Hippocampal formation (tissue), 2 donors: ENCODE data around the gene TTC21B.
A peak's percentile ranks its signal among the peaks of the same experiment; 100 is the strongest.

Source experiments
- DNase-seq, 2 donors: peaks; one replicate each; lab custom pipeline; 2025; lab: John Stamatoyannopoulos, UW

Gene TTC21B

DNA sequence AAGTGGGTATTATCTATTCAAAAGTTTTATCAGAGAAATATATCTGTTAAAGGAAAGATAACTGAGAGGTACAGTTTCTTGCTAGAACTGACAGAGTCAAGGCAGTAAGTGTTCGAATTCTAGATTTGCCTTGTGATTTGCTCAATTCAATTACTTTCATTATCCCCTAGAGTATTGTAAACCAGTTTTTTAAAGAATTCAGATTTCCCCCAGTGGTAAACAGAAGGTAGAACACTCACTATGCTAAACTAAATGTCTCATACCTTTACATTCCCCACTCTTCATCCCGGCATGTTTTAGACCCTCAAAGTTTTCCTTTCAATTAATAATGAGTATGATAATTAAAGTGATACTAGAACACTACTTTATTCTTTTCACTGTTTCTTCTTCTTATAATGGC, 28.6 kb downstream of the TTC21B start:
- no peak for DNase-seq

DNA sequence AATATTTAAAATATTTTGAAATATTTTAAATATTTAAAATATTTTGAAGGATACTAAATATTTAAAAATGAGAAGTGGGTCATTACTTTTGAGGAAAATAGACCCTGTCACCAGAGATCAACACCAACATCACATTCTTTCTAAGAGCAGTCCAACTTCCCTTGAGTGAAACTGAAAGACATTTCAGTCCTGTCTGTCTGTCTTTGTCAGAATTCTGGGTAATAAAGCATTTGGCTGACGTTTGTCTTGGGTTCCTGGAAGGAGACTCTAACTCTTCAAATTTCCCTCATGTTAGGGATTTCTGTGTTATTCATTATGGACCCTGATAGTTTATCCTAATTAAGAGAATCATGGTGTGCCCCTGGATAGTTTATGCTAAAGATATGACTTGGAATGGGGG, 32.8 kb downstream of the TTC21B start:
- no peak for DNase-seq

DNA sequence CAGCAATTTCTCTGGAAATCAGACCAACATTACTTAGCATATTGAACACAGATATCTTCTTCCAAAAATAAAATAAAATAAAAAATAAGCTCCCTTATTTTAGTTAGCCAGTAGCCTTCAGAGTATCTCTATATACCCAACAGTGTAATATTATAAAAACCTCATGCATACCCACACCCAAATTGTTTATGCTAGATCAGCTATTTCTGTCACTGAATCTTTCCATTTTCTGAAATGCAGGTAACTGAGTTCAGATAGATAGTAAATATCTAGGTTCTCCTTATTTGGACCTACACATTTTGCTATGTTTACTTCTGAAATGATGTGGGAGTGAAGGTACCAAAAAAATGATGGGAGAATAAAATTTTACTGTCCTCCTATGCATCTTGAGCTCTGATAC, 39.9 kb downstream of the TTC21B start:
- DNase-seq = no peak

DNA sequence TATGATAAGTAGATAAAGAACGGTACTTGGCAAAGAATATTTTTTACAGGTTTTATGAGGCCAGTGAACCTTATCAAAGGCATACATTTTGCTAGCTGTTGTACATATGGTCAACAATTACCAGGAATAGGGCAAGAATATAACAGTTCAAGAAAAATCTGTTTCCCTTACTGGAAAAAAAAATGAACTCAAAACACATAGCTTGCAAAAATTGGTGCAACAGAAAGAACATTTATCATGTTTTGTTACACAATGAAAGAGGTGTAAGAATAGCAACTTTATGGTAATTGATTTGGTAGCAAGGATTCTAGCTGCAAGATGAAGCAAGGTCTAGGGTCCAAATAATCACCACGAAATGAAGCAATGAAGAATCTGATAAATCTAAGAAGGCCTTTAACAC, 41.6 kb downstream of the TTC21B start:
- no peak for DNase-seq

DNA sequence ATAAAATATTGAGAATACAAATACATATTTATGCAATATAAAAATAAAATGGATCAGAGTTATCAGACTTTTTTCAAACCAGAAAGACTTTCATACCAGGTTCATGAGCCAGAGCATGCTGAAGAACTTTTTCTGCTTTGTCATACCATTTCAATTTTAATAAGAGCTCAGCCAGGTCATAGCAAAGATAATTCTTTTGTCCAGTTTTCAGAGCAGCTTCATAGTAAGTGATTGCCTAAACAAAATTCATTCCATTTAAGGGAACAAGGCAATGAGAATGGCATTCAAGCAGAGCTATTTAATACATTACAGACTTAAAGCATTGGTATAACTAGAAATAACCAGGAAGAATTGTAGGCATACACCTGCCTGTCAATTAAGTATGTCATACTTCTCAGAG, 42.3 kb downstream of the TTC21B start:
- no peak for DNase-seq

DNA sequence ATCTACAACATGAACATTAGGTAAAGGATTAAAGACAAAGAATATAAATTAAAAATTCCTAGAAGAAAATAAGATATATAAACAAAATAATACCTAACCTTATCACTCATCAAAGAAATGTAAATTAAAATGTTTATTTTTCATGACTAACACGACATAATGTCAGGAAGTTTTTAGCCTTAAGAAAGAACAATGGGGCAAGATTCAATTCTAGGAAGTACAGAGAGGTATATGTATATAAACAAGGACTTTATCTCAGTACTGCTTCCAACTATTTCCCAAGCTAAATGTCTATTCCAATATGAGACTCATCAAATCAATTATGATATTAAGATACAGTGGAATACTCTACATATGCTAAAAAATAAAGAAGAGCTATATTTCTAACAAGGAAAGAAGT, 44.1 kb downstream of the TTC21B start:
- no peak for DNase-seq

DNA sequence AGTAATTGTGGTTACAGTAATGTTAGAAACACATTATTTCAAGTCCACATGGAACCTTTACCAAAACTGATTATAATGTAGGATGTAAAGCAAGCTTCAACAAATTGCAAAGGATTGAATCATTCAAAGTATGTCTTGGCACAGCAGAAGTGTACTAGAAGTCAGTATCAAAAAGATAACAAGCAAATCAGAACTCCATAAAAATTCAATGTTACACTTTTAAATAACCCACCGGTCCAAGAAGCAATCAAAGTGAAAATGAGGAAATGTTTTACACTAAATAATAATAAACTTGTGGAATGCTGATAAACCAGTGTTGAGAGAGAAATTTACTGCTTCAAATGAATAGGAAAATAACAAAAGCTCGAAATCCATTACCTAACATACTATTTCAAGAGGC, 47.7 kb downstream of the TTC21B start:
- no peak for DNase-seq

DNA sequence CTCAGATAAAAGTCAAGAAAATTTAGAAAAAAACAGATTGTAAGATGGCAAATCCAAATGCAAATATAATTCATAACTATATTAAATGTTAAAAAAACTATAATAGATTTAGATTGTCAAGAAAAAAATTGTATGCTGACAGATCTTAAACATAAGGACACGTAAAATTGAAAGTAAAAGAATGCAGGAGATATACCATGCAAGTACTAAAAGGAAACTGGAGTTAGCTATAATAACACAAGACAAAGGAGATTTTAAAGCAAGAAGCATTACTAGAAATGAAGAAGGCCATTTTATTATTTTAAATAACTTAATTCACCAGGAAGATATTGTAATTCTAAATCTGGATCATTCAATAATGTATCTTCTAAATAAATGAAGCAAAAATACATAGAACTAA, 48.3 kb downstream of the TTC21B start:
- DNase-seq = no peak

DNA sequence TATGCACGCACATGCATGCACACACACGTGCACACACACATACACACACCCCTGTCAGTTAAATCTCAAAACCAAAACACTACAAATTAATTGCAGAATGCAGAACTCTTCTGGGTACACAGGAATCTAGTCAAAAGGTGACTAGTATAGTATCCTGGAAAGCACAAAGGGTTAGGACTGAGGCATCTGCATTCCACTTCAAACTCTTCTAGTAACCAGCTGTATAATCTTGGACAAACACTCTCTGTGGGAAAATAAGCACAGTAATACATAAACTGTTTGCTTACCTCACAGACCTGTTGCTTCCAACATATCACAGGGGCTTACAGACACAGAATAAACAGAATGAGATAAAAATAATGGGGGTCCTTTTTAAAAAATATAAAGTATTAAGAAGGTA, 49.1 kb downstream of the TTC21B start:
- no peak for DNase-seq

DNA sequence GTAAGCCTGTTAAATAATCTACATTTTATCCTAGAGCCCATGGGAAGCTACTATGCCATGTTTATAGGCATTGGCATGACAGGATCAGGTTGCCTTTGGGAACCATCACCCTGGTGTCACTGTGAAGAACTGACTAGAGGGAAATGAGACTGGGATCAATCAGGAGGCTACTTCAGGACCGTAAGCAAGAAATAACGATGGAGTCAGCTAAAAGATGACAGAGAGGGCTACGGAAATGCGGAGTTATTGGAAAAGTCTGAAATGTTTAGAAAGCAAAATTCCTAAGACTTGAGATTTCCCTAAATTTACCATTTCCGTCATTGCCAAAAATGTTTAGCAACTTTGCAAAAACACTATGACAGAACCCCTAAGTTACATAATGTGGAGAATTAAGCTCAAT, 50.2 kb downstream of the TTC21B start:
- no peak for DNase-seq

DNA sequence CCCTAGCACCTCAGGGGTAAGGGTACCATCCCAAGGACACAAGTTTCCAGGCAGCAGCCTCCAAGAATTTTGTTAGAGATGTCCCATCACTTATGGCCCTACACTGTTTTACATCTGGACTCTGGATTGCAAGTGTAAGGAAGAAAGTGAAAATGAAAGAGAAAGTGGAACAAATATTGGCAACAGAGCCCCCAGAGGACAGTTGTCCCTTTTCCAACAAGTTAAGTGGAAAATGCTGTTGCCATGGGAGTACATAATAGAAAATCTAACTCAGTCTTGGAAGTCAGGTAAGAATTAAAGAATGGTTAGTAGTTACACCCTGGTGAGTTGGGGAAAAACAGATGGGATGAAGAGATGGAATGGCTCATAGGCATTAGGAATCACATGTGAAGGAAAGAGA, 50.6 kb downstream of the TTC21B start:
- DNase-seq = no peak

DNA sequence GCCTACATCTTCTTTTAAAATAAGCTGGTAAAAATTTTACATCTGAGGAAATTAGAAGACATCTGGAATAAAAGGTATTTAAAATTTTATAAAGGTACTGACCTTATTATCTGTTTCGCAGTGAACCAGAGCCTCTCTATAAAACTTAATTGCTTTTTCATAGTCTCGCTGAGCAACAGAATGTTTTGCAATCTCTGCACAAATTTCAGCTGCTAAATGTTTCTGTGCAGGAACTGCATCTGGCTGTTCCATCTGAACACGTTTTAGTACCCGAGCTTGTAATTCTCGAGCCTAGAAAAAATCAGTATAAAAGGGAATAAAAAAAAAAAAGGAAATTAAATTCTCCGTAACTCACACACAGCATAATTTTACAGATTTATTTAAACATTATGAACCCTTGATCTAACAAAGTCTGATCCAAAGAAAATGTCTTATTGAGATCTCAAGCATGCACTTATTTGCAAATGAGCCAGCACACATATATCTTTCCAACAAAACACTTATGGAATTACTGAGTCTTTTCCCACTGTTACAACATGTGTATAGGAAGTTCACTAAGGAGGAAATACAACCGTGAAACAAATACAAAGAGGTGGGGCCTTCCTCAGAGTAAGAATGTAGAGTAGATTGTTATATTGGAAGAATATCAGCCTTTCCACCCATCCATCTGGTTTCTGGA, 51.8 kb downstream of the TTC21B start:
- DNase-seq = peak in 1 of 2 donors; percentile 27

DNA sequence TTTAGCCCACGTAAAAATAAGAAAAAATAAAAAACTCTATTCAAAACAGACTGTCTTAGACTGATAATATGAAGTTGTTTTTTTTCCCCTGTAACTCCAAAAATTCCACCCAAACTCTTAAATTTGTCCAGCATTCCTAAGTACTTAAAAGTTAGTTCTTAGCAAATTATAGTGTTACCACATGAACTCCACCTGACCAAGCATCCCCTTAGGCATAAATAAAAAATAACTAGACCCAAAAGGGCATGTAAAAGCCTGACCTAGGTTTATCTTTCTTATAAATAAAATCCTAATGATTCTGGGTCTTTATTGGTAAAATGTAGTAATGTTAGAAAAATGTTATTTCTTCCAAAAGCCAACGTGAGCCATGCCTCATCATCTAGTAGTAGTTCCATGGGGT, 54.3 kb downstream of the TTC21B start:
- no peak for DNase-seq

DNA sequence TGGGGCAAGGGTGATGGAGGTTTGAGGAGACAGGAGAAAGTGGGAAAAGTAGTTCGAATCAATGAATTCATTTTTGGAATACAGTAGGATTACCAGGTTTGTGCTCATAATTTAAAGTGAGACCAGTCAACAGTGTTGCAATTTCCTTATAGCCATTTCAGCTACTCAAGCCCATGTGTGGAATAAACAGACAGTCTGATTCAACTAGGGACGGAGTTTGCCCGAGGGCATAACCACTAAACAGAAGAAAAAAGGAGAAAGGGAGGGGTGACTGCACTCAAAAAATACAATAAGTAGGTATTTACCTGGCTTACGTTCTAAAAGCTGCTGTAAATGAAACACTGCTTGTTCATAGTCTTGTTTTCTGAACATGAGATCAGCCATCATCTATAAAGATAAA, 55.2 kb downstream of the TTC21B start:
- no peak for DNase-seq

DNA sequence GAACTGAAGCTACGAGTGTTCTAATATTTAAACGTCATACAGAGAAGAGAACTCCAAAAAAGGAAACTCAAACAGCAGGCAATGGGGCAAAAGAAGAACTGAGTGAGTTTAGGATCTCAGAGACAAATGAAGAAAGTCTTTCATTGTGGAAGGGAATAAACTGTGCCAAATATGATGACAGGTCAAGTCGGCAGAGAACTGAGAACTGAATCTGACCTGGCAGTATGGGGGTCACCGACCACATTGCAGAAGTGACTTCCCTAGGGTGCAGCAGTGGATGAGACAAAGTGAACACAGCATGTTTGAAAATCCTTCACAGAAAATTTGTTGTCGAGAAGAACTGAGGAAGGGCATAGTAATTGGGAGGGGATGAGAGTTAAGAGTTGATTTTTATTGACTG, 55.9 kb downstream of the TTC21B start:
- DNase-seq = no peak

DNA sequence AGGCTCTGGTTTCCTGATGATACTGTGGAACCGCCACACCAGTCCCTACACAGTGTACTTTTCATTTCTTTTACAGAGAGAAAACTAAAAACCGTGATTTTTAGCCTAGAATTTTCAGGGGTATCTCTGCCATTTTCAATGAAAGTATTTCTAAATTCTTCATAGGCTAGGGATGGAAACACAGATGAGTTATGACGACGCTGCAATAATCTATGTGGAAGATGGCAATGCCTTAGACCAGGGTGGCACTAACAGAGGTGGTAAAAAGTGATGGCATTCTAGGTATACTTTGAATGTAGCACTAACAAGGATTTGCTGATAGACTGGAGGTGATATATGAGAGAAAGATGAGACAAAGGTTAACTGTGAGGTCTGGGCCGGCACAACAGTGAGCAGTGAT, 56.5 kb downstream of the TTC21B start:
- no peak for DNase-seq

DNA sequence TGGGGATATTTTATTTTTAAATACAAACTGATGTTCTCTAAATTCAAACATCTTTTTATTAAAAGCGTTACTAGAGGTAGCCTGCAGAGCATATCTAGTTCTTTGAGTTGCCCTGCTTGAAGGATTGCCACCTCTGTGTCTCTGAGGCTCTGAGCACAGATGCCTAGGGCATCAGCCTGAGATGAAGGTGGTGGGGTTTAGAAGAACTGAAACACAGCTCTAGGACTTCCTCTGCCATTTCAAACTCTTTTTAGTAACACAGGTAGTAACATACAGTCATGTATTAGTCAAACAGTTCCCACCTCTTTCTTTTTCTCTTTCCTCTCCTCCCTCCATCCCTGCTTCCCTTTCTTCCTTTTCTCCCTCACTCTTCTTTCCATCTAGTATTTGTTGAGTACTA, 57.6 kb downstream of the TTC21B start:
- DNase-seq = no peak

DNA sequence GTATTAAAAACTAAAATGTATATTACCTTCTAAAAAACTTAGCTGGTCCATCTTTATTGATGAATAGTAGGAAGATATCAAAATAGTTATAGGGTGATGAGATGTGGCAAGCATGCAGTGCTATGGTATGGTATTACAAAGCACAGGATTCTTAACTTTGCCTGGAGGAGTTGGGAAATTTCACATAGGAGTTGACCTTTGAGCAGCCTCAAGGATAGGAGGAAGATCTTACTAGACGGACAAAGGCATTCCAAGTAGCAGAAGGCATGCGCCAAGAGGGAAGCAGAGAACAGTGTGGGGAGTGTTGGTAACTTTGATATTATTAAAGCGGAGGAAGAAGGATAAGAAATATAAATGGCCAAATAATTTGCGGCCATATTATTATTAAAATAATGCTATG, 60.0 kb downstream of the TTC21B start:
- DNase-seq = no peak

DNA sequence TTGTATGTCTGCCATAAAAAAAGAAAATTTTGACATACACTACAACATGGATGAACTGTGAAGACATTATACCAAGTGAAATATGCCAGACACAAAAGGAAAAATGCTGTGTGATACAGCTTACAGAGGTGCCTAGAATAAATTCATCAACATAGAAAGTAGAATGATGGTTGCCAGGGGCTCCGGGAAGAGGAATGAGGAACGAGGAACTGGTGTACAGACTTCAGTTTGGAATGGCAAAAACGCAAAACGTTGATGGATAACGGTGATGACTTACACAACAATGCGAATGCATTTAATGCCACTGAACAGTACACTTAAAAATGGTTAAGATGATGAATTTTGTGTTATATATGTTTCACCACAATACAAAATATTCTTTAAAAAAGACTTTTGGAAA, 61.0 kb downstream of the TTC21B start:
- DNase-seq = no peak

DNA sequence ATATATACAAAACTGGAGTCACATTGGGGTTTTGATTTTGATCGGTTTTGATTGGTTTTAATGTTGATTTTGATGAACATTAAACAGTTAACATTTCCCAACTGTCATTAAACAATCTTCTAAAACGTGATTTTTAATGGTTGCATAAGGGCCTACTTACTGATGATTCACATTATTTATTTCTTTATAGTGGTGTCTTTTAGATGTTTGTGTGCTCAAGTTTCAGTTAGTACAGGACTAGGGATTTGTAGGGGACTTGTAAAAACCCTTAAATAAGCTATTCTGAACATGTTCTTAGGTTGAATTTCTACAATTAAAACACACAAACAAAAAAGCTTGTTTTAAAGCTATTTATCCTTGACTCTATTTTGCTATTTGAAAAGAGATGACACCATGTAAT, 61.6 kb downstream of the TTC21B start:
- no peak for DNase-seq

DNA sequence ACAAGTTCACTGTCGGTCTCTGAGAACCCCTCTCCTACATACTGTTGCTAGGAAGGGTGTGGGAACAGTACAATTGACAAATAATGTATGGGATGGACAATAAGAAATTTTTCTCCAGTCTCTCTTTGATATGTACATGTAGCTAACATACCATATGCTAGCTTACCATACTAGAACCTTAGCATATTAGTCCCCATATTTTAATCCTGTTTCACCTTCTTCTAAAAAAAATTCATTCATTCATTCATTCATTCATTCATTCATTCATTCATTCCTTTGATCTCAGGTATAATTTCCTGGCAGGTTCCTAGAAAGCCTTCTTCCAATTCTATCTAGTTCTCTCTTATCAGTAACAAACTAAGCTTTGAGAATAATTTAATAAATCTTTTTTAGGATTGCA, 62.2 kb downstream of the TTC21B start:
- no peak for DNase-seq

DNA sequence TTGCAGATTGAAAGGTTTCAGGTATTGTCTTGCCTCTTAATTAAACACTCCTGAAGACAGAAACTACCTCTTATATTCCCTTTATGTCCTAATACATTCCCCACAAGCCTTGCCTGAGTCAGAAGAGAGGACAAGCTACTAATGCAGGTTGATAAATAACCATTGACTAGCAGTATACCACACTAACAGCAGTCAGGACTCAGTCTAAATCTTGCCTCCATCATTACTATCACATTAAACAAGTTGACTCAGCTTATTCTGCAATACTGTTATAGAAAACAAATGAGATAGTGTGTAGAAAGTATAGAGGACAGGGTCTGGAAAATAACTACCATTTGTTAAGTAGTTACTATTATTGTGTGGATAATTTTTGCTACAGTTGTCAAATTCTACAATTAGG, 63.8 kb downstream of the TTC21B start:
- no peak for DNase-seq

DNA sequence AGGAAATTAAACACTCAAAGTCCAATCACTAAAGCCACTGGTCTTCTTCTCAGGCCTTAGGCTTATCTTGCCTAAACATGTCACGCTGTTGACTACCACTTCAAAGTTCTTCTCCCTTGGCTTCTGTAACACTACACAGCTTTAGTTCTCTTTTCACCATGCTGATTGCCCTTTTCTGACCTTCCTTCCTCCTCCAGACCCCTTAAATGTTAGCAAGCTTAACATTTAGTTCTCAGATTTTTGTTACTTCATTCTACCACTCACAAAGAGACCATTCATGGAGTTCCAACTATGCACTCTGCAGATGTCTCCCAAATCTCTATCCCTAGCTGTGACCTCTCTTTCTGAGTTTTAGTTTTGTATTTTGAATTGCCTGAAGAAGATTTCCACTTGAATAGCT, 64.4 kb downstream of the TTC21B start:
- DNase-seq = peak in 1 of 2 donors; percentile 27

DNA sequence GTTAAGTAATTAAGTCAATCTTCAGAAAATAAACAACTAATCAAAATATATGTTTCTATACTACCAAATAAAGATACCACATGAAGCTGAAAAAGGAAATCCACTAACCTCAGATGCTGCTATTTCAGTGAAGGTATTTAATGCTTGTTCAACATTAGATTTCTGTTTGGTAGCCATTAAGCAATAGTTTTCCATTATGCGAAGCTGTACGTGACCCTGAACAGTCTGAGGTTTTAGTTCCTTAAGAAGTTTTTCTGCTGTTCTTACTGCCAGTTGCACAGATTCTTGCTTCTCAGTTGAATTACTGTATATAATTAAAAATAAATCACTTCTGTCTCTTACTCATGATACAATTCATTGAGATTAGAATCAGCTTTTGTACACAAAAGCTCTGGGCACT, 65.4 kb downstream of the TTC21B start:
- no peak for DNase-seq
